Chondrocyte (in vitro differentiated cells): ENCODE results near the gene OLA1. TPM values are rescaled to one million over a fixed set of nuclear protein-coding genes. Genes with fewer than 3 reads are reported as not detected.
"Not testable (repeated sequence)": the region's sequence is repeated elsewhere in the genome, so short reads cannot be mapped to it uniquely, and the experiment has no call there.

Experiments
- DNase-seq: peaks from one replicate; pipeline ENCODE4 v3.0.0; 2021; ENCODE audit warnings: mixed read lengths, low spot score
- H3K27ac Mint-ChIP-seq: one replicate; pipeline ENCODE4 v1.8.0; 2021; ENCODE audit warnings: mild to moderate bottlenecking, moderate library complexity, mixed read lengths; ENCODE audit not compliant: unreplicated experiment
- H3K27me3 Mint-ChIP-seq: 2 replicates; pipeline ENCODE4 v1.8.0; 2021; ENCODE audit warnings: low read depth, mixed read lengths
- H3K36me3 Mint-ChIP-seq: 2 replicates; pipeline ENCODE4 v1.8.0; 2021; ENCODE audit warnings: low read depth, mixed read lengths
- H3K4me1 Mint-ChIP-seq: 2 replicates; pipeline ENCODE4 v1.8.0; 2021; ENCODE audit warnings: low read depth, mild to moderate bottlenecking, mixed read lengths
- H3K4me3 Mint-ChIP-seq: one replicate; pipeline ENCODE4 v1.8.0; 2021; ENCODE audit warnings: mild to moderate bottlenecking, moderate library complexity, mixed read lengths; ENCODE audit not compliant: unreplicated experiment
- H3K9me3 Mint-ChIP-seq: 2 replicates; pipeline ENCODE4 v1.8.0; 2021; ENCODE audit warnings: low read depth, mixed read lengths
- total RNA-seq: library from RNA; stranded (reverse); gene quantifications from 3 replicates; pipeline ENCODE4 v1.2.1, GENCODE V29; 2021
- TF ChIP-seq, protein P1 (sequence below): fragments of 200-600 bp; sonication (generic); IDR thresholded peaks from 2 replicates; pipeline ENCODE4 v1.5.0; 2021; ENCODE audit warnings: antibody characterized with exemption, mild to moderate bottlenecking, moderate library complexity

Gene OLA1
- total RNA-seq, 1 donor from 2014 or later: 77.5 TPM

DNA sequence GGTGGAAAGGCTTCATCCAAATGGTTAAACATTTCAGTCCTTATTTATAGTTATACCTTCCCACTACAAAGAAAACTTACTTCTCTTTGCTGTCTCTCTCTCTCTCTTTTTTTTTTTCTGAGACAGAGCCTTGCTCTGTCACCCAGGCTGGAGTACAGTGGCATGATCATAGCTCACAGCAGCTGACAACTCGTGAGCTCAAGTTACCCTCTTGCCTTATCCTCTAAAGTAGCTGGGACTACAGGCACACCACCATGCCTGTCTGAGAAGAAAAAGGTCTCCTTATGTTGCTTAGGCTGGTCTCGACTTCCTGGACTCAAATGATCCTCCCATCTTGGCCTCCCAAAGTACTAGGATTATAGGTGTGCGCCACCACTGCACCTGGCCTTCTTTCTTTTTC lies 32.3 kb upstream of the OLA1 start:
- Mint-ChIP-seq H3K9me3 (peaks cover 2% of the 10 kb centered on the region), H3K36me3 (no peaks in the 10 kb centered on the region), H3K4me3 (no peak overlapping the region), H3K4me1 (no peaks in the 10 kb centered on the region), H3K27me3 (peaks cover 13% of the 10 kb centered on the region), H3K27ac (no peak overlapping the region)
- DNase-seq: no peak
- TF ChIP-seq, protein P1, sequence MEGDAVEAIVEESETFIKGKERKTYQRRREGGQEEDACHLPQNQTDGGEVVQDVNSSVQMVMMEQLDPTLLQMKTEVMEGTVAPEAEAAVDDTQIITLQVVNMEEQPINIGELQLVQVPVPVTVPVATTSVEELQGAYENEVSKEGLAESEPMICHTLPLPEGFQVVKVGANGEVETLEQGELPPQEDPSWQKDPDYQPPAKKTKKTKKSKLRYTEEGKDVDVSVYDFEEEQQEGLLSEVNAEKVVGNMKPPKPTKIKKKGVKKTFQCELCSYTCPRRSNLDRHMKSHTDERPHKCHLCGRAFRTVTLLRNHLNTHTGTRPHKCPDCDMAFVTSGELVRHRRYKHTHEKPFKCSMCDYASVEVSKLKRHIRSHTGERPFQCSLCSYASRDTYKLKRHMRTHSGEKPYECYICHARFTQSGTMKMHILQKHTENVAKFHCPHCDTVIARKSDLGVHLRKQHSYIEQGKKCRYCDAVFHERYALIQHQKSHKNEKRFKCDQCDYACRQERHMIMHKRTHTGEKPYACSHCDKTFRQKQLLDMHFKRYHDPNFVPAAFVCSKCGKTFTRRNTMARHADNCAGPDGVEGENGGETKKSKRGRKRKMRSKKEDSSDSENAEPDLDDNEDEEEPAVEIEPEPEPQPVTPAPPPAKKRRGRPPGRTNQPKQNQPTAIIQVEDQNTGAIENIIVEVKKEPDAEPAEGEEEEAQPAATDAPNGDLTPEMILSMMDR: no peak

DNA sequence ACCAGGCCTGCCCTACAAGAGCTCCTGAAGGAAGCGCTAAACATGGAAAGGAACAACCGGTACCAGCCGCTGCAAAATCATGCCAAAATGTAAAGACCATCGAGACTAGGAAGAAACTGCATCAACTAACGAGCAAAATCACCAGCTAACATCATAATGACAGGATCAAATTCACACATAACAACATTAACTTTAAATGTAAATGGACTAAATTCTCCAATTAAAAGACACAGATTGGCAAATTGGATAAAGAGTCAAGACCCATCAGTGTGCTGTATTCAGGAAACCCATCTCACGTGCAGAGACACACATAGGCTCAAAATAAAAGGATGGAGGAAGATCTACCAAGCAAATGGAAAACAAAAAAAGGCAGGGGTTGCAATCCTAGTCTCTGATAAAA lies 21.9 kb upstream of the OLA1 start:
- not testable (repeated sequence) for DNase-seq, H3K4me3 Mint-ChIP-seq, H3K27me3 Mint-ChIP-seq, H3K36me3 Mint-ChIP-seq, H3K27ac Mint-ChIP-seq, H3K9me3 Mint-ChIP-seq, H3K4me1 Mint-ChIP-seq

DNA sequence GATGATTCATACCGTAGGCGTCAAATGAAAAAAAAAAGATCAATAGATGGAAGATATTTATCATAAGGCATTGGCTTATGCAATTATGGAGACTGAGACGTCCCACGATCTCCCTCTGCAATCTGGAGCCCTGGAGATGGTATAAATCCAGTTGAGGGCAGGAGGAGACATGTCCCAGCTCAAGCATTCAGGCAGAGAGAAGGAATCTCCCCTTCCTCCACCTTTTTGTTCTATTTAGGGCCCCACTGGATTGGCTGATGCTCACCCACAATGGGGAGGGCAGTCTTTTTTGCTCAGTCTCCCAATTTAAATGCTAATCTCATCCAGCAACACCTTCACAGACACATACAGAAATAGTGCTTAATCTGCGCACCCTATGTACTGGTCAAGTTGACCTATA lies 18.0 kb upstream of the OLA1 start:
- H3K27ac Mint-ChIP-seq: no peak overlapping the region
- H3K27me3 Mint-ChIP-seq: peaks cover 8% of the 10 kb centered on the region
- no peak overlapping the region for H3K4me3 Mint-ChIP-seq
- H3K36me3 Mint-ChIP-seq: no peaks in the 10 kb centered on the region
- TF ChIP-seq, protein P1: no peak
- no peak for DNase-seq
- peaks cover 10% of the 10 kb centered on the region for H3K4me1 Mint-ChIP-seq
- H3K9me3 Mint-ChIP-seq: no peaks in the 10 kb centered on the region

DNA sequence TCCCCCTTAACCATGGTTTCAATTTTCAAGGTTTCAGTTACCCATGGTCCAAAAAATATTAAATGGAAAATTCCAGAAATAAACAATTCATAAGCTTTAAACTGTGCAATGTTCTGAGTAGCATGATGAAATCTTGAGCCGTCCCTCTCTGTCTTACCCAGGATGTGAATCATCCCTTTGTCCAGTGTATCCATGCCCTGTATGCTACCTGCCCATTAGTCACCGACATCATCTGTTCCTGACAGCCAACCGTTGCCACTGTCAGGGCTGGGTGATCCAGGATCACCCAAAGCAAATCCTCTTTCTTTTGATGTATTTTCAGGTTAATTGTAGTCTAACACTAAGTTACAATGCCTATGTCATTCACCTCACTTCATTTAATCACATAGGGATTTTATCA lies 15.7 kb upstream of the OLA1 start:
- TF ChIP-seq, protein P1: no peak
- no peaks in the 10 kb centered on the region for H3K9me3 Mint-ChIP-seq
- DNase-seq: no peak

DNA sequence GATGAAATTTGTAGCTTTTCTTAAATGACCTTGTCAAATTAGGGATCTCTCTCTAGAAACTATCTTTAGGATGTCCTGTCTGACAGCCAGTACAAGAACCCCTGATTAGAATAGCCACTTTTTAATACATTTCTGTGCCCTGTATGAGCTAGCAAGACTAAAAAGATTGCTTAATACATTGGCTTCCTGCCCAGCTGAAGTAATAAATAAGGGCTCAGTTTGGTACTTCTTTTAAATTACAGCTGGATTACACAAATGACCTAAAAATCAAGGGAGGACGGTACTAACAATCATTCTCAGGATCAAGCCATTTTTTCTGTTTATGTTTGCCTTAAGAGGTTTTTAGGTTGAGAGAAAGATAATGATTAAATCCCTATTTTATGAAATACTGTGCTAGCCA lies 11.6 kb upstream of the OLA1 start:
- H3K27me3 Mint-ChIP-seq: no peaks in the 10 kb centered on the region
- peaks cover 5% of the 10 kb centered on the region for H3K4me1 Mint-ChIP-seq
- H3K27ac Mint-ChIP-seq: no peak overlapping the region
- H3K9me3 Mint-ChIP-seq: peaks cover 3% of the 10 kb centered on the region
- no peaks in the 10 kb centered on the region for H3K36me3 Mint-ChIP-seq
- TF ChIP-seq, protein P1: no peak
- DNase-seq: no peak
- H3K4me3 Mint-ChIP-seq: no peak overlapping the region

More for the DNA sequence above, 15.7 kb upstream of the OLA1 start:
- Mint-ChIP-seq H3K4me1 (peaks cover 10% of the 10 kb centered on the region), H3K27ac (no peak overlapping the region), H3K4me3 (no peak overlapping the region), H3K27me3 (peaks cover 8% of the 10 kb centered on the region), H3K36me3 (no peaks in the 10 kb centered on the region)

DNA sequence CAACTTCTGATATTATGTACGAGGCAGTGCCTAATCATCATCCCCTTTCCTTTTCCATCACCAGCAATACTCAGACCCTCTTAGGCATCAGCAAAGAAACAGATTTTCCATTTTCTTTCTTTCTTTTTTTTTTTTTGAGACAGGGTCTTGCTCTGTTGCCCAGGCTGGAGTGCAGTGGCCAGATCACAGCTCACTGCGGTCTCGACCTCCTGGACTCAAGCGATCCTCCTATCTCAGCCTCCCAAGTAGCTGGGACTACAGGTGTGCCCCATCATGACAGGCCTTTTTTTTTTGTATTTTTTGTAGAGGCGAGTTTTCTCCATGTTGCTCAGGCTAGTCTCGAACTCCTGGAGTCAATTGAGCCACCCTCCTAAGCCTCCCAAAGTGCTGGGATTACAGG lies 5.9 kb upstream of the OLA1 start:
- TF ChIP-seq, protein P1: no peak

More for the DNA sequence above, 5.9 kb upstream of the OLA1 start:
- H3K36me3 Mint-ChIP-seq: no peaks in the 10 kb centered on the region
- H3K4me3 Mint-ChIP-seq: no peak overlapping the region
- no peak overlapping the region for H3K27ac Mint-ChIP-seq
- H3K4me1 Mint-ChIP-seq: peaks cover under 1% of the 10 kb centered on the region
- H3K27me3 Mint-ChIP-seq: no peaks in the 10 kb centered on the region
- H3K9me3 Mint-ChIP-seq: peaks cover 3% of the 10 kb centered on the region
- no peak for DNase-seq
